GM19328 (cell line): Measurements from ENCODE around the gene ACYP2.
"Not testable (repeated sequence)": the region's sequence is repeated elsewhere in the genome, so short reads cannot be mapped to it uniquely, and the experiment has no call there.

Experiments used
- ATAC-seq: cut with Tn5 transposase; IDR thresholded peaks from one replicate; pipeline ENCODE4 v1.9.1; 2021; ENCODE audit warnings: mild to moderate bottlenecking, moderate library complexity; ENCODE audit not compliant: unreplicated experiment

ACYP2 gene

GRCh38 chr2:54115284-54116137, at the start of gene ACYP2:
Gene ACYP2, plus strand, starts transcription at chr2:54115615.
- peak; percentile 80 for ATAC-seq

DNA sequence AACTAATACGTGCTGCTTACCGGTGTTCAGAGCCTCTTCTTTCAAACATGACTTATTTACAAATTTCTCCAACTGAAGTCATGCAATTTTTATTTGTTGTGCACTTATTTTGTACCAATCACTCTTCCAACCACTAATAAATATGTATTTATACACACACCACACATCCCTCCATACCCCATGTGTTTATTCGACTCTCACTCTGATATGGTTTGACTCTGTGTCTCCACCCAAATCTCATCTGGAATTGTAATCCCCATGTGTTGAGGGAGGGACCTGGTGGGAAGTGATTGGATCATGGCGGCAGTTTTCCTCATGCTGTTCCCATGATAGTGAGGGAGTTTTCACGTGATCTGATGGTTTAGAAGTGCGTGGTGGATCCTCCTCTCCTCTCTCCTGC, 49.5 kb upstream of the ACYP2 start:
- no peak for ATAC-seq

GRCh38 chr2:54067851-54068375, 47.5 kb upstream of the ACYP2 start:
- no peak for ATAC-seq

DNA sequence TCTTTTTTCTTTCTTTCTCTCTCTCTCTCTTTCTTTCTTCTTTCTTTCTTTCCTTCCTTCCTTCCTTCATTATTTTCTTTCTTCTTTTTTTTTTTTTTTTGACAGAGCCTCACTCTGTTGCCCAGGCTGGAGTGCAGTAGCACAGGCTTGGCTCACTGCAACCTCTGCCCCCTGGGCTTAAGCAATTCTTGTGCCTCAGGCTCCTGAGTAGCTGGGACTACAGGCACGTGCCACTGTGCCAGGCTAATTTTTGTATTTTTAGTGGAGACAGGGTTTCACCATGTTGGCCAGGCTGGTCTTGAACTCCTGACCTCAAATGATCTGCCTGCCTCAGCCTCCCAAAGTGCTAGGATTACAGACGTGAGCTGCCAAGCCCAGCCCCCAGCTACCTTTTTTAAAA, 42.9 kb upstream of the ACYP2 start:
- ATAC-seq: not testable (repeated sequence)

GRCh38 chr2:54073796-54074195, 41.6 kb upstream of the ACYP2 start:
- ATAC-seq: no peak

DNA sequence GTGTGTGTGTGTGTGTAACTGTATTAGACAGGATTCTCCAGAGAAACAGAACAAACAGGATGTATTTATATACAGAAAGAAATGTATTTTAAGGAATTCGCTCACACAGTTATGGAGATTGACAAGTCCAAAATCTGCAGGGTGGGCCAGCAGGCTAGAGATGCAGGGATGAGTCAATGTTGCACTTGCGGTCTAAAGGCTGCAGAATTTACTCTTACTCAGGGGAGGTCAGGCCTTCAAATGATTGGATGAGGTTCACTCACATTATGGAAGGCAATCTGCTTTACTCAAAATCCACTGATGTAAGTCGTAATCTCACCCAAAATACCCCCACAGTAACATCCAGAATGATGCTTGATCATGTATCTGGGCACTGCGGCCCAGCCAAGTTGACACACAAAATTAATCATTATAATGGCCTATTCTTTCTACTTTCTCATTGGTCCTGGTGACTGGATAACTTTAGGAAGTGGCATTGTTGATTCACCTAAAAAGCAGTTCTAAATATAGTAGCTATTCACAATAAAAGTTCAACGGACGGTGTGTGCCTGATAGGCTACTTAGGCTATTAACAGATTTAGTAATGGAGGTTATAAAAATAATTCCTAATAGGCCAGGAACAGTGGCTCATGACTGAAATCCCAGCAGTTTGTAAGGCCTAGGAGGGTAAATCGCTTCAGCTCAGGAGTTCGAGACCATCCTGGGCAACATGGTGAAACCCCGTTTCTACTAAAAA, 40.6 kb upstream of the ACYP2 start:
- no peak for ATAC-seq

DNA sequence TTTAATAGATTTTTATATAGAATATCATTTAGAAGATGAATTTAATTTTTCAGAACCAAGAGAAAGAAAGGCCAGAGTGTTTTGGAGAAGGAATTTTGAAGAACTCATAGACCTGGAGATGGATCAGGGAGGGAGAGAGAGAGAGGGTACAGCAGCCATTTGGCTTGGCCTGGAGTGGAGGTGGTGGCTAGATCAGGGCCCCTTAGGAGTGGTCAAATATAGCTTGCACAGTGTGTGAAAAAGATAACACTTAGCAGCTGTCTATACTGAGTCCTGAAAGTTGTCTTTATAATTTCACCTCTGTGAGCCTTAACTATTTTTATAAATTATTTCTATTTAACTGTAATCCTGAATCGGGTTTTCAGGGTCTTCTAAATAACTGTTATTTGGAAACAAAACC, 38.8 kb upstream of the ACYP2 start:
- ATAC-seq: no peak

GRCh38 chr2:54077088-54077900, 38.1 kb upstream of the ACYP2 start:
- ATAC-seq: no peak

DNA sequence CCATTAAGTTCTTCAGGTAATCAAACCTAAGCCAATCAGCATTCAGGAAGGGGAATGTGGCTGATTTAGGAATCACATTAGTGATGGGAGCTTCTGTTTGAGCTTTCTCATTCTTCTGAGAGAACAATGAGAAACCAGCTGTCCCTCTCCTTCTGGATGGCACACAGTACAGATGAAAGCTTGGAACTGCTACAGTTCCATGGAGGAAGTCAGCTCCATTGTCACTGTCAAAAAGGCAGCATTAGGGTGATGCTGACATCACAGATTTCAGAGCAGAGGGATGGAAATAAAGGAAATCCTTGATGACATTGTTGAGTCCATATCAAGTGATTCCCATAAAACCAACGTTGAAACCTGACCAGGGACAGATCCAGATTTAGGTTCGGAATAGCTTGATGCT, 36.1 kb upstream of the ACYP2 start:
- no peak for ATAC-seq

DNA sequence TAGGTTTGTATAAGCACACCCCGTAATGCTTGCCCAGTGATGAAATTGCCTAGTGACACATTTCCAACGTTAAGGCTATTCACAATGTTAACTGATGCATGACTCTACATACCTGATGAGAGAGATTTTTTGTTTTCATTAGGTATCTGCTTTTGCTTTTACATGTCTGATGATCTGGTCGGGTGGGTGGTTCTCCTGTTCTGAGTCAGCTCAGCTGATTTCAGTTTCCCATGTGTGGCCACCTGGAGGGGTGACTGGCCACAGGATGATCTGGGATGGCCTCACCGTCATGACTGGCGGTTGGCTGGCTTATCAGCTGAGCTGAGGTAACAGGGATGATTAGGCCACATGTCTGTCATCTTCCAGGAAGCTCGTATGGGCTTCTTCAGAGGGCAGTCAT, 33.8 kb upstream of the ACYP2 start:
- peak; percentile 89 for ATAC-seq

DNA sequence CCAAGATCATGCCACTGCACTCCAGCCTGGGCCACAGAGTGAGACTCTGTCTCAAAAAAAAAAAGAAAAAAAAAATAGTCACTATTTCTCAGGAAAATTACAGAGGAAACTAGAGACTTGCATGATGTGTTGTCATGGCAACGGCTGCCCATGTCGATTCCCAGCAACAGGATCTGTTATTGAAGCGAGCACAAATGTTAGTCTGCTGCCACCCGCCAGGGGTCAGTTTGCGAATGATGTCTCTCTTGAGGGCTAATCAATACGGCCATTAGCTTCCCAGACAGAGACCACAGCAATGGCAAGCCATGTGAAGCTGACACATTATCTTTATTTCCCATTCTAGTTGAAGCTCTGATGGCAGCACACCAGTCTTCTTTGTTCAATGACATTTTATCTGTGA, 32.4 kb upstream of the ACYP2 start:
- ATAC-seq: no peak

DNA sequence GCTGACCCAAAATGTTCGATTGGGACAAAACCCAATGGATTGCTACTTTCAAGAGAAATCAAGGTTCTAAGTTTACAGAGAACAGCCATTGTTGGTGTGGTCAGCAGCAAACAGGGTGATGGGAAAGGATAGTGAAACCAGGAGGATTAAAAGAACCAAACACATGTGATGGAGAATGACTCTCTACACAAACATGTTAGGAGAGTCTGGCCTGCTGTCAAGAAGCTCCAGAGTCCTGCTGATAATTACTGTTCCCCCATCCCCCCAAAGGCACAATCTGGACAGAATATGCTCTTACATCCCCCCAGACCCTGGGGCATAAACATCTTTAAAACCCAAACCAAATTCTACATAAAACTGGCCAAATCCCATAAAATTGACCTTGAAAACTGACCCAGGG, 32.0 kb upstream of the ACYP2 start:
- no peak for ATAC-seq

DNA sequence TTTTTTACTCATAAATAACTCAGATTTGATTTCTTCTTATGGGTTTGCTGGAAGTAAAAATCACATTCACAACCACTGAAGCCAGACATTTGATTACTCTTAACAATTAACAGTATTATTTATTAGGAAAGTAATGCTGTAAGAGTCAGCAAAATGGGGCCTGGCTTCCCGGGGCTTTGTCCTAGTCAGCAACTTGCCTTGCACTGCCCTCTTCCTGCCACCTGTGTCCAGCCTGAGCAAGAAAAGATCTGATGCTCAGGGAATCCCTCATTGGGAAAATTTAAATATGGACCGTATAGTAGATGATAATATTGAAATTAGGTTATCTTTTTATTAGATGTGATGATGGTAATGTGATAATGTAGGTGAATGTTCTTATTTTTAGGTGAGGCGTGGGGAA, 30.8 kb upstream of the ACYP2 start:
- ATAC-seq: no peak

GRCh38 chr2:54085069-54085468, 30.3 kb upstream of the ACYP2 start:
- no peak for ATAC-seq

GRCh38 chr2:54086157-54086556, 29.3 kb upstream of the ACYP2 start:
- no peak for ATAC-seq

GRCh38 chr2:54088191-54088634, 27.2 kb upstream of the ACYP2 start:
- no peak for ATAC-seq

DNA sequence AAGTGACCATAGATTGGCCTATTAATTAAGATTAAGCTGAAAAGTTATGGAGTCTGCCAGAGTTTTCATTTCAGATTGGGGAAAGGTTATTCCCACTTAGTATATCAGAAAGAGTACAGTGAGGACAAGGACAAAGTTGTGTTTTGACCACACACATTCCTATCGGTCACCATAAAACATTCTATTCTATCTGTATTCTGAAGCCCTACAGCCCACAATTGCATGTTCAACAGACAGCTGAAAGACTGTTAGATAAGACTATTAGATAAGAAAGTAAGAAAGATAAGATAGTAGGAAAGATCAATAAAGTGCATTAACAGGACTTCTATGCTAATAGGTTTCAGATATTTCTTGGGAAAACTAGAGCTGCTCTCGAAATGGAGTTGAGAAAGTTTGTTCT, 26.7 kb upstream of the ACYP2 start:
- ATAC-seq: no peak

DNA sequence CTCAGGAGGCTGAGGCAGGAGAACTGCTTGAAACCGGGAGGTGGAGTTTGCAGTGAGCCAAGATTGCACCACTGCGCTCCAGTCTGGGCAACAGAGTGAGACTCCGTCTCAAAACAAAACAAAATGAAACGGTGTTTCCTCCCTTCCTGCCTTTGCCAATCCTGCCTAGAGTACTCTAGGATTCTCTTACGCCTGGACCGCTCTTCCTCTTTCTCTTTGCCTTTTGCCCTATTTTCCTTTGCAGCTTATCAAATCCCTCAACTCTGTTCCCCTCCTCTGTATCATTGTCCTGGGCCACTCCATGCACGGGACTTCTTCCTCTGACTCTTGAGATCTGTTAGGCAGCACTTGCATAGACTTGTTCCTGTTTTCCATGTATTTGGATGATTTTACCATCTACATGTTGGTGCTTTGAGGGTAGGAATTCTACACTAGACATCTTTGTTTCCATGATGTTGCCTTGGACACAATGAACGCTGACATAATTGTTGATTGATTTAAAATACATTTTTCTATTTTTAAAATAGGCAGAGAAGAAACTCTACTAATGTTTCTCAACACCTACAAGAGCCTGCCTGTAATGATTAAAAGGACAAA, 24.8 kb upstream of the ACYP2 start:
- no peak for ATAC-seq

DNA sequence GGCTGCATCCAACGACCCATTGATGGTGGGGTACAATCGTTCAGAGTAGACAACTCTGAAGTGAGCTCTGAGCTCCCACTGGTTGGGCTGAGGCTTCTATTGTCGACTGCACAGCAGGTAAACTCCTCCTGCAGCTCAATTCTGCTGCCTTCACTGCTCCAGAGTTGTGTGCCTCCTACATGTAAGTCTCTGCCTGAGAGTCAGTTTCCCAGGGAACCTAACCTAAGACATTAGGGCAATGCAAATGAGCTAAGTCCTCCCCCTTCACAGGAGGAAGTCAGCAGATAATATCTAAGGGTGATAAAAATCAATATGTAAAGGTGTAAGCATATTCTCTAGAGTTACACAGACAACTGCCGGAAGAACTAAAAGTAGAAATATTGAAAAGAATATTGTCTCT, 22.5 kb upstream of the ACYP2 start:
- ATAC-seq: peak; percentile 66

- not testable (repeated sequence) for ATAC-seq
Measured at GRCh38 chr2:54095406-54095805, 20.0 kb upstream of the ACYP2 start.

DNA sequence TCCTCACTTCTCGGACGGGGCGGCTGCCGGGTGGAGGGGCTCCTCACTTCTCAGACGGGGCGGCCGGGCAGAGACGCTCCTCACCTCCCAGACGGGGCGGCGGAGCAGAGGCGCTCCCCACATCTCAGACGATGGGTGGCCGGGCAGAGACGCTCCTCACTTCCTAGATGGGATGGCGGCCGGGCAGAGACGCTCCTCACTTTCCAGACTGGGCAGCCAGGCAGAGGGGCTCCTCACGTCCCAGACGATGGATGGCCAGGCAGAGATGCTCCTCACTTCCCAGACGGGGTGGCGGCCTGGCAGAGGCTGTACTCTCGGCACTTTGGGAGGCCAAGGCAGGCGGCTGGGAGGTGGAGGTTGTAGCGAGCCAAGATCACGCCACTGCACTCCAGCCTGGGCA, 19.3 kb upstream of the ACYP2 start:
- ATAC-seq: not testable (repeated sequence)
